Measurements from ENCODE around the gene PARP12.

- no peak for TF ChIP-seq ZXDB (tag by site-specific recombination; IDR thresholded peaks at IDR 0.05)
- no peak for TF ChIP-seq CTCF (tag by site-specific recombination; IDR thresholded peaks at IDR 0.05)
- no peak for TF ChIP-seq ZNF48 (tag by site-specific recombination; IDR thresholded peaks at IDR 0.05)
- TF ChIP-seq ZNF785 (tag by site-specific recombination; IDR thresholded peaks at IDR 0.05) = no peak
- TF ChIP-seq TRIM28 (IDR thresholded peaks at IDR 0.05; ENCODE audit: borderline replicate concordance, low read length) = no peak
- no peak for TF ChIP-seq ZNF138 (tag by site-specific recombination; IDR thresholded peaks at IDR 0.05; ENCODE audit: borderline replicate concordance)
Observed at GRCh38 chr7:139989366-139990141, 73.2 kb downstream of the PARP12 start.

Measured in HEK293 (cell line).